IgD-negative memory B cell (primary cell): ENCODE measurements around the gene DHX9. TPM values are rescaled to one million over a fixed set of nuclear protein-coding genes. Genes with fewer than 3 reads are reported as not detected.

Source experiments
- H3K27ac Mint-ChIP-seq, 3 donors: one replicate each; pipeline ENCODE4 v1.8.0; 2020 to 2022; ENCODE audit warnings: mild to moderate bottlenecking in 3 of 3, mixed read lengths in 3 of 3, moderate library complexity in 1 of 3
- H3K27me3 Mint-ChIP-seq: one replicate; pipeline ENCODE4 v1.8.0; 2021; ENCODE audit warnings: mixed read lengths
- H3K36me3 Mint-ChIP-seq: one replicate; pipeline ENCODE4 v1.8.0; 2020; ENCODE audit warnings: mild to moderate bottlenecking, mixed read lengths
- H3K4me1 Mint-ChIP-seq, 3 donors: one replicate each; pipeline ENCODE4 v1.8.0; 2020 to 2022; ENCODE audit warnings: mixed read lengths in 3 of 3, mild to moderate bottlenecking in 1 of 3
- H3K4me3 Mint-ChIP-seq, 4 donors: one replicate each; pipeline ENCODE4 v1.8.0; 2020 to 2022; ENCODE audit warnings: mild to moderate bottlenecking in 4 of 4, mixed read lengths in 4 of 4, moderate library complexity in 3 of 4
- H3K9me3 Mint-ChIP-seq, 3 donors: one replicate each; pipeline ENCODE4 v1.8.0; 2020 to 2021; ENCODE audit warnings: mixed read lengths in 3 of 3, mild to moderate bottlenecking in 1 of 3
- polyA plus RNA-seq: library from polyadenylated mRNA; unstranded; fragments of 300-500 nt; fragmentation: Illumina TruSeq; gene quantifications from one replicate; pipeline ENCODE4 v1.2.3, GENCODE V29; 2021

The DHX9 gene
- polyA plus RNA-seq, 1 donor from 2014 or later: 93.7 TPM

DNA sequence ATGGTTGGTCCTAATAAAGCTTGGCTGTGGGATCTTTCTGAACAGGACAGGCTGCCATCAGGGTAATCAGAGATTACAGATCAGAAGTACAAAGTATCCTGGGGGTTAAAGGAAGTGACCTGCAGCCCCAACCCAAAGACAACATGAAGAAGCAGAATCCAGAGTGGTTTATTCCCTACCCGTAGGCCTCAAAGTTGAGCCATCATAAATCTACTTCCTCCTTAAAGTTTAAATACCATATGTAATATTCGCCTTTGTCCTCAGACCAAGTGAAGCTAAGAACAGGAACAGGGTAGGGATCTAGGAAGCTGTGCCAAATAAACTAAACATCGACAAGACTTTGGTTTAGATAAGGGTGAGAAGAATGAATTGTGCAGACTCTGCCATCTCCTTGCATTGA, 15.9 kb upstream of the DHX9 start:
- Mint-ChIP-seq H3K36me3 (peaks cover 7% of the 10 kb centered on the region), H3K27ac (no peak overlapping the region), H3K27me3 (peaks cover 1% of the 10 kb centered on the region), H3K4me3 (no peak overlapping the region), H3K4me1 (peaks cover 0 to under 1% (median 0%) of the 10 kb centered on the region in 3 donors), H3K9me3 (no peaks in the 10 kb centered on the region)

DNA sequence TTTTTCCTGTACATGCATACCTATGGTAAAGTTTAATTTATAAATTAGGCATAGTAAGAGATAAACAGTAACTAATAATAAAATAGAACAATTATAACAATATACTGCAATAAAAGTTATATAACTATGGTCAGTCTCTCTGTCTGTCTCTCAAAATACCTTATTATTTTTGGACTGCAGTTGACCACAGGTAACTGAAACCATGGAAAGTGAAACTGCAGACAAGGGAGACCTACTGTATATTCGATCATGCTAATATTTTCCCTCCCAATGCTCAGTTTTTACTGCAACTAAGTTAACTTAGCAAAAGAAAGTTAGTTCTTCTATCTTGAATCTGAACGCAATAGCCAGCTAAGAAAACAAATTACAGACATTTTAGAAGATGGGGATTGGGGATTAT, 12.3 kb upstream of the DHX9 start:
- Mint-ChIP-seq H3K27ac (no peak overlapping the region), H3K27me3 (peaks cover 1% of the 10 kb centered on the region), H3K4me1 (peaks cover 8% of the 10 kb centered on the region in 3 donors)

DNA sequence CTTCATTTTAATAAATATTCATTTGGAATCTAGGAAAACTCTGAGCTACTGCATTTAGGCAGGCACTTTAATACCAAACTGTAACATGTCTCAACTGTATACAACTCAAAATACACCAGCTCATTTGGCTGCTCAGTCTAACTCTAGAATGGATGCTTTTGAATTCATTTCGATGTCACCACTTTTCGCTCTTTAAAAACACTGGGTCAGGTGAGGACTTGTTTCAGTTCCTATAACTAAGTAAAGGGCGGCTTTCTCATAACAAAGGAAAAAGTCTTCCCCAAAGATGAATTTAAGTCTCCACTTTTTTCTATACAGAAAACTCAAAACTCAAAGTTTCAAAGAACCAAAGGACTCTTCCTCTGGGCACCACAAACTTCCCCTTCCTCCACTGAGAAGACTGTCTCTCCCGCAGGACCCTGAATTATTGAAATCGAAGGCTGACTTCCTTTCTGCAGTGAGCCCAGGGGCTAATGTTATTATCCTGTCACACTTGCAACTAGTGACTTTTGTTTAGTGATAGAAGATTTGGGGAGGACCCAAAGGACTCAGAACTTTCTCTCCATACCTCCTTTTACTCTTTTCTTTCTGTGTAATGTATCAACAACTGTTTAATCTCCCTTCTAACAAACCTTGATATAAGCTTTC, 9.7 kb upstream of the DHX9 start:
- H3K4me3 Mint-ChIP-seq: peak overlapping the region in 3 of 4 donors; percentile 34 to 65 (median 44)
- H3K36me3 Mint-ChIP-seq: no peaks in the 10 kb centered on the region
- peaks cover 1% of the 10 kb centered on the region for H3K27me3 Mint-ChIP-seq
- no peaks in the 10 kb centered on the region for H3K9me3 Mint-ChIP-seq
- H3K27ac Mint-ChIP-seq: peak overlapping the region in 1 of 3 donors; percentile 46
- H3K4me1 Mint-ChIP-seq: peaks cover 8% of the 10 kb centered on the region in 3 donors

More for the DNA sequence above, 12.3 kb upstream of the DHX9 start:
- Mint-ChIP-seq H3K9me3 (no peaks in the 10 kb centered on the region), H3K4me3 (no peak overlapping the region), H3K36me3 (no peaks in the 10 kb centered on the region)

DNA sequence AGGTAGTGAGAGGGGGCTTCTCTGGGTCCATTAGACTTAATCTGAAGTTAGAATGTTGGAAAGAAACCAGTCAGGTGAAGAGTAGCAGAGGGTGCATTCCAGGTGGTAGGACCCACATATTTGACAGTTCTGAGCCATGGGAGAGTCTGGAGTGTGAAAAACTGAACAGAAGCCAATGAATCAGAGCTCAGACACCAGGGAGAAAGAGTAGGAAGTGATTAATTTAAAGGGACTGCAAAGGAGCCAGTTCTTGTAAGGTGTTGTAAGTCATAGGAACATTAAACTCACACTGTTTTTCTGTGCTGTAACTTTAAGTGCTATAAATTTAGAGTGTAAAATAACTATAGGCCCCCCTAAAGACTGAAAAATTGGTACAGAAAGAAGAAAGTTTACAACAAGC, 5.9 kb upstream of the DHX9 start:
- Mint-ChIP-seq H3K27me3 (no peaks in the 10 kb centered on the region), H3K9me3 (no peaks in the 10 kb centered on the region), H3K36me3 (no peaks in the 10 kb centered on the region), H3K4me3 (no peak overlapping the region), H3K4me1 (peaks cover 8% of the 10 kb centered on the region in 3 donors), H3K27ac (peak overlapping the region in 1 of 3 donors; percentile 29)

DNA sequence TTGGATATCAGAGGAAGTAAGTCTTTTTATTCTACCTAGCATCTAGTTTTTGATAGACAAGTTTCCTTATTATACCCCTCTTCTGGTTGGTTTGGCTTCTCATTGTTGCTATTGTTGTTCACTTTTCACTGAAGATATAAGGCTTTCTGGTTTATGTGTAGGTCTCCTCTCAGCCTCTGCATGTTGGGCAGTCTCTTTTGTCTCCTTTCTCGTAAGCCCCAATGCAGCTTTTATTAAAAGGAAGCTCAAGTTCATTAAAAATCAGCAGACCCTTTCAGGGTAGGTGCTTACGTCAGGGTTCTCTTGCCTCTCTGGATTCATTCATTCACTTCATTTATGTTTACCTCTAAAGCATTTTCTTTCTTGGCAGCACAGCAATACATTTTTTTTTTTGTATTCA, 4.8 kb upstream of the DHX9 start:
- H3K4me3 Mint-ChIP-seq: no peak overlapping the region
- H3K36me3 Mint-ChIP-seq: no peaks in the 10 kb centered on the region
- H3K4me1 Mint-ChIP-seq: peaks cover 5 to 12% (median 9%) of the 10 kb centered on the region in 3 donors
- no peaks in the 10 kb centered on the region for H3K9me3 Mint-ChIP-seq
- no peak overlapping the region for H3K27ac Mint-ChIP-seq
- no peaks in the 10 kb centered on the region for H3K27me3 Mint-ChIP-seq

DNA sequence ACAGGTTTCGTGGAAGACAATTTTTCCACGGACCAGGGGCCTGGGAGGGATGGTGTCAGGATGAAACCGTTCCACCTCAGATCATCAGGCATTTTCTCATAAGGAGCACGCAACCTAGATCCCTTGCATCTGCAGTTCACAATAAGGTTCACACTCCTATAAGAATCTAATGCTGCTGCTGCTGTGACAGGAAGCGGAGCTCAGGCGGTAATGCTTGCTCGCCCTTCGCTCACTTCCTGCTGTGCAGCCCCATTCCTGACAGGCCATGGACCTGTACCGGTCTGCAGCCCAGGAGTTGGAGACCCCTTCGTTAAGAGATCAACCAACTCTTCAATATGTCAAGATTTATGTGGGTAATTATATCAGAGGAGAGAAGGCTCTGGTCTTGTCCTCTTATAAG, 3.3 kb upstream of the DHX9 start:
- Mint-ChIP-seq H3K4me3 (peak overlapping the region in 1 of 4 donors; percentile 4), H3K4me1 (peaks cover 5 to 17% (median 12%) of the 10 kb centered on the region in 3 donors), H3K27ac (no peak overlapping the region), H3K9me3 (no peaks in the 10 kb centered on the region), H3K36me3 (no peaks in the 10 kb centered on the region), H3K27me3 (no peaks in the 10 kb centered on the region)

DNA sequence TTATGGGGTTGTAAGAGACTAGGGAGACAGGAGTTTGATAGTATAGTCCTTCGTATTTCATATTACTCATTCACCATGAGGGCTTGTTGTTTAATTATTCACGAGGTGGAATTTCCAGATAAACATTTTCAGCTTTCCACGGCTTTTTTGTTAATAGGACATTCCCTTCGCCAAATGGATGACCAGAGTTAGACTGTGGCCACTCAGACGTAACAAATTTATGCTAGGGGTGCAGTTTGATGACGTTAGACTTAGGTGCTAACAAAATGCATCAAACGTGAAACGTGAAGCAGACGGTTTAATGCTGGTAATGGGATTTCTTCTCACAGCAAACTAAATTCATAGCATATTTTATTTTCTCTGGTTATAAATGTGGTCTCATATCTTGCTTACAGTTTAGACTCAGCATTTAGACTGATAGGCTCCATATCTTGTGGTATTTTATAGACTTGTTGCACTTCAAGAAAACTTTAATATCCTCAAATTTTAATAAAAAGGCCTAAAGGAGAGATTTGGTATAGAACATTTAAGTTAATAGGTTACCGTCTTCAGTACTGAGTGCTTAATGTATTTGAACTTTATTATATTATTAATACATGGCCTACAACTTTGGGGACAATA, 2.3 kb downstream of the DHX9 start:
- peaks cover 30 to 46% (median 36%) of the 10 kb centered on the region in 3 donors for H3K4me1 Mint-ChIP-seq
- peak overlapping the region; percentile 90 to 98 (median 94) for H3K27ac Mint-ChIP-seq

DNA sequence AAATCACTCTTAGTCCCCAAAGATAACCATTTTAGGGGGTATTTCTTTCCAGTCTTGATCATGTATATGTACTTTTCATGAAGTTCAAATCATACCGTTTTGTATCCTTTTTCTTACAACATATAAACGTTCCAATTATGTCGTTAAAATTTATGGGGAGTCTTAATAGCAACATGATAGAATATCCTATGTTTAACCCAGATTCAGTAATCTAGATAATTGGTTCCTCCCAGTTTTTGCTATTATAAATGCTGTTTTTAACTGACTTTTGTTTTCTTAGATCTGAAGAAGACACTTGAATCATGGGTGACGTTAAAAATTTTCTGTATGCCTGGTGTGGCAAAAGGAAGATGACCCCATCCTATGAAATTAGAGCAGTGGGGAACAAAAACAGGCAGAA, 3.1 kb downstream of the DHX9 start:
- Mint-ChIP-seq H3K27ac (peak overlapping the region in 2 of 3 donors; percentile 52 to 90), H3K4me3 (peak overlapping the region in 3 of 4 donors; percentile 95 to 97 (median 96))

More for the DNA sequence above, 2.3 kb downstream of the DHX9 start:
- Mint-ChIP-seq H3K36me3 (peaks cover under 1% of the 10 kb centered on the region), H3K9me3 (no peaks in the 10 kb centered on the region), H3K27me3 (no peaks in the 10 kb centered on the region), H3K4me3 (peak overlapping the region; percentile 90 to 97 (median 96))

DNA sequence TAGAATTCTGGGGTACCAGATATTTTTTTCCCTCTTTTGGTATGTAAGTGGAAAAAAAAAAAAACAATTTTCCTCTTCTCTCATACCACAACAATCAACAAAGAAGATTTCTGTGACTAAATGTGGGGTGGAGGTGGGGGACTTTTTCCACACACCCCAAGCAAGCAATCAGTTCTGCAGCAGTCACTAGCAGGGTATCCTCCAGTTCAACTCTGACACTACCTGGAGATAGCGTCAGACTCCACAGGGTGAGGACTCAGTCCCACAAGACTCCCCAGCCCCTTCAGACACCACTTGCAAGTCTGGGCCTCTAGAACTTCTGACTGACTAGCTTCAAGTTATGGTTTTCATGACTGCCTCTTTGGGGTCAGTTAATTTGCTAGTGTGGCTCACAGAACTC, 6.2 kb downstream of the DHX9 start:
- peaks cover 45 to 61% (median 46%) of the 10 kb centered on the region in 3 donors for H3K4me1 Mint-ChIP-seq
- peak overlapping the region in 1 of 3 donors; percentile 35 for H3K27ac Mint-ChIP-seq
- H3K27me3 Mint-ChIP-seq: no peaks in the 10 kb centered on the region
- H3K9me3 Mint-ChIP-seq: no peaks in the 10 kb centered on the region
- H3K36me3 Mint-ChIP-seq: peaks cover 11% of the 10 kb centered on the region
- H3K4me3 Mint-ChIP-seq: peak overlapping the region in 1 of 4 donors; percentile 72

More for the DNA sequence above, 3.1 kb downstream of the DHX9 start:
- no peaks in the 10 kb centered on the region for H3K27me3 Mint-ChIP-seq
- H3K36me3 Mint-ChIP-seq: peaks cover 8% of the 10 kb centered on the region
- H3K4me1 Mint-ChIP-seq: peaks cover 31 to 53% (median 41%) of the 10 kb centered on the region in 3 donors
- H3K9me3 Mint-ChIP-seq: no peaks in the 10 kb centered on the region

DNA sequence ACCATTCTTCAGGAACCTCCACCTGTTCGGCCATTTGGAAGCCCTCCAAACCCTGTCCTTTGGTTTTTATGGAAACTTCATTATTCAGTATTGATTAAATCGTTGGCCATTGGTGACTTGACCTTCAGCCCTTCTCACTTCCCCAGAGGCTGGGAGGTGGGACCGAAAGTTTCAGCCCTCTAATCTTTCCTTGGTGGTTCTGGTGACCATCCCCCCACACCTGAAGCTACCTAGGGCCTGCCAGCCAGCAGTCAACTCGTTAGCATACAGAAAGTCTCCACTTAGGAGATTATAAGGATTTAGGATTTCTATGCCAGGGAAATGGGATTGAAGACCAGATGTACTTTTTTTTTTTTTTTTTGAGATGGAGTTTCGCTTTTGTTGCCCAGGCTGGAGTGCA, 6.7 kb downstream of the DHX9 start:
- H3K9me3 Mint-ChIP-seq: no peaks in the 10 kb centered on the region

DNA sequence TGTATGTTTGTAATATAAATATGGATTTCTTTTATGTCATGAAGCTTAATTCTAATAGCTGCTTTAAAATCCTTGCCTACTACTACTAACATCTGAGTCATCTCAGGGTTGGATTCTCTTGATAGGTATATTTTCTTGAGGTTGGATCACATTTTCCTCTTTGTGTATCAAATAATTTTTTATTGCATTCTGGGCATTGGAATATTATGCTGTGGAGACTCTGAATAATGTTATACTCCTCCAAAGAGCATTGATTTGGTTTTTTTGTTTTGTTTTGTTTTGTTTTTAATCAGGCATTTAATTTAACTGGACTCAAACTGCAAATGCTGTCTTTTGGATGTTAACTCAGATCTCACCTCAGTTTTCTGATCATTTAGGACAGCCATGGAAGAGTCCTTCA, 8.0 kb downstream of the DHX9 start:
- H3K27ac Mint-ChIP-seq: peak overlapping the region in 2 of 3 donors; percentile 38 to 60
- no peaks in the 10 kb centered on the region for H3K27me3 Mint-ChIP-seq
- peak overlapping the region in 1 of 4 donors; percentile 55 for H3K4me3 Mint-ChIP-seq
- peaks cover 34 to 46% (median 37%) of the 10 kb centered on the region in 3 donors for H3K4me1 Mint-ChIP-seq
- peaks cover 11% of the 10 kb centered on the region for H3K36me3 Mint-ChIP-seq
- no peaks in the 10 kb centered on the region for H3K9me3 Mint-ChIP-seq

More for the DNA sequence above, 6.7 kb downstream of the DHX9 start:
- H3K27me3 Mint-ChIP-seq: no peaks in the 10 kb centered on the region
- H3K4me1 Mint-ChIP-seq: peaks cover 41 to 56% (median 45%) of the 10 kb centered on the region in 3 donors
- H3K4me3 Mint-ChIP-seq: no peak overlapping the region
- H3K27ac Mint-ChIP-seq: no peak overlapping the region
- H3K36me3 Mint-ChIP-seq: peaks cover 11% of the 10 kb centered on the region

DNA sequence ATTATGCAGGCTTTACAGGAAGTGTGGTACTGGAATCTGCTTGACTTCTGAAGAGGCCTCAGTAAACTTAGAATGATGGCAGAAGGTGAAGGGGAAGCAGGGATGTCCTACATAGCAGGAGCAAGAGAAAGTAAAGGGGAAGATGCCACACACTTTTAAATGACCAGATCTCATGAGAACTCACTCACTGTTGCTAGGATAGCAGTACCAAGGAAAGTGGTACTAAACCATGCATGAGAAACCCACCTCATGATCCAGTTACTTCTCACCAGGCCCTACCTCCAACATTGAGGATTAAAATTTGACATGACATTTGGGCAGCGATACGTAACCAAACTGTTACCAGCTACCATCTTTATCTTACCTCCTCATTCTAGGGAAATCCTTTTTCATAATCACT, 9.6 kb downstream of the DHX9 start:
- peaks cover 22 to 37% (median 23%) of the 10 kb centered on the region in 3 donors for H3K4me1 Mint-ChIP-seq
- no peaks in the 10 kb centered on the region for H3K27me3 Mint-ChIP-seq
- H3K9me3 Mint-ChIP-seq: no peaks in the 10 kb centered on the region
- no peak overlapping the region for H3K4me3 Mint-ChIP-seq
- H3K36me3 Mint-ChIP-seq: peaks cover 11% of the 10 kb centered on the region
- H3K27ac Mint-ChIP-seq: no peak overlapping the region

DNA sequence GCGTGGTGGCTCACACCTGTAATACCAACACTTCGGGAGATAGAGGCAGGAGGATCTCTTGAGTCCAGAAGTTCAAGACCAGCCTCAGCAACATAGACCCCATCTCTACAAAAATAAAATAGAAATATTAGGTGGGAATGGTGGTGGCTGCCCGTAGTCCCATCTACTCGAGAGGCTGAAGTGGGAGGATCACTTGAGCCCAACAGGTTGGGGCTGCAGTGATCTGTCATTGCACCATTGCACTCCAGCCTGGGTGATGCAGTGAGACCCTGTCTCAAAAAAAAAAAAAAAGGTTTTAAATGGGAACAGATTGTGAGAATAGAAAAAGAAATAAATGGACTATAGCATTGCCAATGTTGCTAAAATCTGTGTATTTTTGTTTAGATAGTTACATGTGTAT, 11.2 kb downstream of the DHX9 start:
- Mint-ChIP-seq H3K27me3 (no peaks in the 10 kb centered on the region), H3K4me3 (no peak overlapping the region), H3K9me3 (no peaks in the 10 kb centered on the region), H3K4me1 (peaks cover 19 to 31% (median 20%) of the 10 kb centered on the region in 3 donors), H3K36me3 (peaks cover 11% of the 10 kb centered on the region), H3K27ac (no peak overlapping the region)

DNA sequence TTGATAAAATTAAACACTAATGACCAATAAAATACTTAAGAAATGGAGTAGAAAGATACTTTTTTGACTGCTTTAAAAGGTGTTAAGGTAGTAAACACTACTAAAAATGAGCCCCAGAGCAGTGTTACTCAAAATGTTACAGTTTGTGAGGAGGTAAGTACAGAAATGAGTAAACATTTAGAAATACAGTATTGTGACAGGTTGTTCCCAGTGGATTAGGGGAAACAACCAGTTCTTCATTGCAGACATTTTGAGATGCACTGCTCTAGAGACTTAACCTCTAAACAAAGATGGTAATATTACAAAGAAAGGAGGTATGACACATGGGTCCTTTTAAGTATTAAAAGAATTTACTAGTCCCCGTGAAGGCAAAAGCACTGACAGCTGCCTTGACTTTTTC, 12.7 kb downstream of the DHX9 start:
- Mint-ChIP-seq H3K27me3 (no peaks in the 10 kb centered on the region), H3K4me1 (peaks cover 18 to 24% (median 20%) of the 10 kb centered on the region in 3 donors), H3K4me3 (no peak overlapping the region), H3K9me3 (no peaks in the 10 kb centered on the region), H3K36me3 (peaks cover 8% of the 10 kb centered on the region), H3K27ac (no peak overlapping the region)

DNA sequence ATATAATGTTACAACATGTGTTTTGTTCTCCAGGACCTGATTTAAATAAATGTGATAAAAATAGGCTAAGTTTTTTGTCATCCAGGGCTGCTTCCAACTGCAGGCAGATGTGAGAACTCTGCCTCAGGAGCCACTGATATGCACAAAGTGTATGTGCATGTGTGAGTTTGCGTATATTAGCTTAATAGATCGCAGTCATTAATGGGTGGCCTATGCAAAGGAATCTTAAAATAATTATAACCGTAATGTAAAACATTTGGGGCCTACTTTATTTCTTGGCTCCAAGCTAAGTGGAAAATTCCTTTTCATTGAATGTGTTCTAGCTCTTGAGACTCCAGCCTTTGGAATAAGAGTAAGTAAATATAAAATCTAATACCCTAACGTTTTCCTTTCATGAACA, 16.8 kb downstream of the DHX9 start:
- Mint-ChIP-seq H3K36me3 (peaks cover 4% of the 10 kb centered on the region), H3K4me1 (peaks cover 0 to 5% (median 0%) of the 10 kb centered on the region in 3 donors), H3K27me3 (no peaks in the 10 kb centered on the region), H3K4me3 (no peak overlapping the region), H3K9me3 (no peaks in the 10 kb centered on the region), H3K27ac (peak overlapping the region in 1 of 3 donors; percentile 50)
